Measurements from ENCODE around the gene OMA1.

DNA sequence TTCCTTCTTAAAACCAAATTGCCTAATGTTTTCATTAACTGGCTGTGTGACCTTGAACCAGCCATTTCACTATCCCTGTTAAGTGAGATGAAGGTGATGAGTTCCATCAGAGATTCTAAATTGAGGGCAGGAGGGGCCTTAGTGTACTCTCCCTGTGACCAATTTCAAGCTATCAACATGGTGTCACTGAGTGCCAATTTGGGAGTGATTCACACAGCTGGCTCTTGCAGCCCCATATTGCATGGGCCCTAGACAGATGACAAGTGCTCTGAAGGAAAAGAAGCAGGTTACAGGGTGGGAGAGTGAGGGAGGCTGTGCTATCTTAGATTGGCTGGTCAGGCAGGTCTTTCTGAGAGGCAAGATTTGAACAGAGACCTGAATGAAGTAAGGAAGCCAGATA is 43.5 kb upstream of the OMA1 start:
- TF ChIP-seq CTCF (IDR thresholded peaks at IDR 0.05) (no peak), POLR2A (IDR thresholded peaks at IDR 0.05) (no peak)

Measured in adrenal gland (tissue), 5 donors.